Endodermal cell (in vitro differentiated cells): ENCODE data around the gene IRS2. TPM values are rescaled to one million over a fixed set of nuclear protein-coding genes. Genes with fewer than 3 reads are reported as not detected.

Experiments used
- DNase-seq: peaks from one replicate; pipeline ENCODE4 v3.0.0-alpha.2; 2017
- H3K27ac ChIP-seq: 2 replicates; pipeline ENCODE4 v1.5.1; 2013; ENCODE audit warnings: mild to moderate bottlenecking, low read depth, low read length, moderate library complexity
- H3K27me3 ChIP-seq: 2 replicates; pipeline ENCODE4 v1.6.1; 2013; ENCODE audit warnings: mild to moderate bottlenecking, low read length, moderate library complexity; ENCODE audit not compliant: insufficient read depth, control insufficient read depth, poor library complexity, severe bottlenecking
- H3K36me3 ChIP-seq: 2 replicates; pipeline ENCODE4 v1.7.0; 2013; ENCODE audit warnings: mild to moderate bottlenecking, low read length, moderate library complexity; ENCODE audit not compliant: control insufficient read depth, insufficient read depth
- H3K4me1 ChIP-seq: one replicate; pipeline ENCODE4 v1.7.0; 2013; ENCODE audit warnings: low read length; ENCODE audit not compliant: control insufficient read depth, insufficient read depth
- H3K4me3 ChIP-seq: 2 replicates; pipeline ENCODE4 v1.5.1; 2013; ENCODE audit warnings: mild to moderate bottlenecking, low read length, moderate library complexity
- H3K9ac ChIP-seq: 2 replicates; pipeline ENCODE4 v1.6.1; 2013; ENCODE audit warnings: mild to moderate bottlenecking, low read length, moderate library complexity; ENCODE audit not compliant: poor library complexity, severe bottlenecking; ENCODE audit errors: extremely low read depth
- H3K9me3 ChIP-seq: 2 replicates; pipeline ENCODE4 v1.6.1; 2013; ENCODE audit warnings: mild to moderate bottlenecking, low read length, moderate library complexity; ENCODE audit not compliant: control insufficient read depth
- H3K27ac Mint-ChIP-seq: 2 replicates; pipeline ENCODE4 v1.8.0; 2020; ENCODE audit warnings: mixed read lengths
- H3K27me3 Mint-ChIP-seq: 2 replicates; pipeline ENCODE4 v1.8.0; 2021; ENCODE audit warnings: mild to moderate bottlenecking, mixed read lengths; ENCODE audit not compliant: insufficient read depth
- H3K36me3 Mint-ChIP-seq: 2 replicates; pipeline ENCODE4 v1.8.0; 2020; ENCODE audit warnings: low read depth, mixed read lengths
- H3K4me1 Mint-ChIP-seq: 2 replicates; pipeline ENCODE4 v1.8.0; 2020; ENCODE audit warnings: mixed read lengths
- H3K4me3 Mint-ChIP-seq: 2 replicates; pipeline ENCODE4 v1.8.0; 2020; ENCODE audit warnings: mild to moderate bottlenecking, moderate library complexity, mixed read lengths
- H3K9me3 Mint-ChIP-seq: 2 replicates; pipeline ENCODE4 v1.8.0; 2020; ENCODE audit warnings: mild to moderate bottlenecking, mixed read lengths
- WGBS, 2 experiments: methylation state at CpG; one replicate each; pipeline versions ENCODE4 v1.1.5 to v1.1.7; 2013; ENCODE audit warnings: missing lambda C conversion rate in 2 of 2, mixed read lengths in 1 of 2; ENCODE audit not compliant: insufficient coverage in 1 of 2, insufficient read length in 1 of 2; 5-methylcytosine and 5-hydroxymethylcytosine counted together
- long read RNA-seq, 4 experiments: library from polyadenylated mRNA in 2 of 4; library from RNA in 1 of 4; library from capped mRNA in 1 of 4; stranded (forward) in 3 of 4; unstranded in 1 of 4; transcript quantifications; one replicate each; pipeline ENCODE4 v2.0.0, GENCODE V29; 2020 to 2021; ENCODE audit warnings: inconsistent platforms in 1 of 4
- polyA plus RNA-seq, 2 experiments: library from polyadenylated mRNA; stranded (reverse); fragments of 50-300 nt; gene quantifications; one replicate each; pipeline ENCODE4 v1.2.3, GENCODE V29; 2013
- total RNA-seq, 2 donors: library from RNA; stranded (reverse); fragmentation: NEBNext Ultra II Directional in 1 of 2; extraction: Animal tissue kit (Norgen Biotek cat#: 25700) in 1 of 2; gene quantifications; 2 replicates in 1 of 2; 3 replicates in 1 of 2; pipeline ENCODE4 v1.2.1, GENCODE V29; 2021
- TF ChIP-seq, protein P1 (sequence below): fragments of 200-600 bp; sonication (generic); conservative IDR thresholded peaks from 2 replicates; pipeline ENCODE4 v1.5.0; 2021; ENCODE audit warnings: antibody characterized with exemption, mild to moderate bottlenecking

Gene IRS2, protein sequence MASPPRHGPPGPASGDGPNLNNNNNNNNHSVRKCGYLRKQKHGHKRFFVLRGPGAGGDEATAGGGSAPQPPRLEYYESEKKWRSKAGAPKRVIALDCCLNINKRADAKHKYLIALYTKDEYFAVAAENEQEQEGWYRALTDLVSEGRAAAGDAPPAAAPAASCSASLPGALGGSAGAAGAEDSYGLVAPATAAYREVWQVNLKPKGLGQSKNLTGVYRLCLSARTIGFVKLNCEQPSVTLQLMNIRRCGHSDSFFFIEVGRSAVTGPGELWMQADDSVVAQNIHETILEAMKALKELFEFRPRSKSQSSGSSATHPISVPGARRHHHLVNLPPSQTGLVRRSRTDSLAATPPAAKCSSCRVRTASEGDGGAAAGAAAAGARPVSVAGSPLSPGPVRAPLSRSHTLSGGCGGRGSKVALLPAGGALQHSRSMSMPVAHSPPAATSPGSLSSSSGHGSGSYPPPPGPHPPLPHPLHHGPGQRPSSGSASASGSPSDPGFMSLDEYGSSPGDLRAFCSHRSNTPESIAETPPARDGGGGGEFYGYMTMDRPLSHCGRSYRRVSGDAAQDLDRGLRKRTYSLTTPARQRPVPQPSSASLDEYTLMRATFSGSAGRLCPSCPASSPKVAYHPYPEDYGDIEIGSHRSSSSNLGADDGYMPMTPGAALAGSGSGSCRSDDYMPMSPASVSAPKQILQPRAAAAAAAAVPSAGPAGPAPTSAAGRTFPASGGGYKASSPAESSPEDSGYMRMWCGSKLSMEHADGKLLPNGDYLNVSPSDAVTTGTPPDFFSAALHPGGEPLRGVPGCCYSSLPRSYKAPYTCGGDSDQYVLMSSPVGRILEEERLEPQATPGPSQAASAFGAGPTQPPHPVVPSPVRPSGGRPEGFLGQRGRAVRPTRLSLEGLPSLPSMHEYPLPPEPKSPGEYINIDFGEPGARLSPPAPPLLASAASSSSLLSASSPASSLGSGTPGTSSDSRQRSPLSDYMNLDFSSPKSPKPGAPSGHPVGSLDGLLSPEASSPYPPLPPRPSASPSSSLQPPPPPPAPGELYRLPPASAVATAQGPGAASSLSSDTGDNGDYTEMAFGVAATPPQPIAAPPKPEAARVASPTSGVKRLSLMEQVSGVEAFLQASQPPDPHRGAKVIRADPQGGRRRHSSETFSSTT (N-terminal part only)
- 10 to 100 TPM; 16.9 to 23.7 TPM for total RNA-seq
- 9.5 TPM for polyA plus RNA-seq (2013, experiment 1 of 2)
- polyA plus RNA-seq (2013, experiment 2 of 2): 9.9 TPM
- long read RNA-seq, experiment 1, full-length matches to known transcripts: 7 of 15 reads
- long read RNA-seq, experiment 1, partial matches to known transcripts: 0 of 15 reads
- long read RNA-seq, experiment 1, other reads (novel, unspliced or antisense): 8 of 15 reads
- long read RNA-seq, experiment 2, full-length matches to known transcripts: 9 of 24 reads
- long read RNA-seq, experiment 2, partial matches to known transcripts: 0 of 24 reads
- long read RNA-seq, experiment 2, other reads (novel, unspliced or antisense): 15 of 24 reads
- long read RNA-seq, experiment 3, full-length matches to known transcripts: 5 of 6 reads
- long read RNA-seq, experiment 3, partial matches to known transcripts: 0 of 6 reads
- long read RNA-seq, experiment 3, other reads (novel, unspliced or antisense): 1 of 6 reads
- long read RNA-seq, experiment 4: 0 reads

DNA sequence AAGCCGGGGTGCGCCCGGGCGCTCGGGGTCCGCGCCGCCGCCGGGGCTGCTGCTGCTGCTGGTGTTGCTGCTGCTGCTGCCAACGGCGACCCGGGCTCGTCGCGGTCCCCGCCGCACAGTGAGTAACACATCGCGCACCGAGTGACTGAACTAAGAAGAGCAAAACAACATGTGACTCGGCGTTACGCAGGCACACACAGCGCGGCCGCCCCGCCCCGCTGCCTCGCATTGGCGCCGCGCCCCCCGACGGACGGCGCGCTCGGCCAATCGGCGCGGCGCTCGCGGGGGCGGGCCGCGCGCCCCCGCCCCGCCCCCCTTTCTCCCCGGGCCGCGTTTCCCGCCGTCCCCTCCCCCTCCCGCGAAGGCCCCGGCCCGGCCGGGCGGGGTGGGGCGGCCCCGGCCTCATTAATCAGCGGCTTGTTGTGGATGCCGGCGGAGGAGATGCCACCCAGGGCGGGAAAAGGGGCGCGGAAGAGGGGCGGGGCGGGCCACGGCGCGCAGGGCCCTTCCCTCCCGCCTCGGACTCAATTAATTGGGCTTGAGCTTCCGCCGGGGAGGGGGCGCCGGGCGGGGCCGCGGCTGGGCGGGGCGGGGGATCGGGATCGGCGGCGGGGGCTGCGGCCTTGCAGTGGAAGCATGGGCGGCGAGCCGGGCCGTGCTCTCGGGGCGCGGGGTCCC lies at the start of gene IRS2:
Gene IRS2 (minus strand): TSS at position 127 of the 678 bp plus-strand sequence. CDS start 530 bp downstream, outside the sequence.
- Mint-ChIP-seq H3K36me3 (peaks cover 8% of the 10 kb centered on the region), H3K27ac (no peak within 1 kb of the TSS), H3K27me3 (peaks cover 10% of the 10 kb centered on the region), H3K4me3 (peak within 1 kb of the TSS; percentile 68), H3K4me1 (peaks cover 9% of the 10 kb centered on the region), H3K9me3 (no peaks in the 10 kb centered on the region)
- Histone ChIP-seq H3K36me3 (peaks cover 3% of the 10 kb centered on the region), H3K9me3 (no peaks in the 10 kb centered on the region), H3K4me1 (no peaks in the 10 kb centered on the region), H3K9ac (peak within 1 kb of the TSS; percentile 66), H3K27me3 (no peaks in the 10 kb centered on the region), H3K4me3 (peak within 1 kb of the TSS; percentile 81), H3K27ac (peak within 1 kb of the TSS; percentile 53)
- TF ChIP-seq, protein P1, sequence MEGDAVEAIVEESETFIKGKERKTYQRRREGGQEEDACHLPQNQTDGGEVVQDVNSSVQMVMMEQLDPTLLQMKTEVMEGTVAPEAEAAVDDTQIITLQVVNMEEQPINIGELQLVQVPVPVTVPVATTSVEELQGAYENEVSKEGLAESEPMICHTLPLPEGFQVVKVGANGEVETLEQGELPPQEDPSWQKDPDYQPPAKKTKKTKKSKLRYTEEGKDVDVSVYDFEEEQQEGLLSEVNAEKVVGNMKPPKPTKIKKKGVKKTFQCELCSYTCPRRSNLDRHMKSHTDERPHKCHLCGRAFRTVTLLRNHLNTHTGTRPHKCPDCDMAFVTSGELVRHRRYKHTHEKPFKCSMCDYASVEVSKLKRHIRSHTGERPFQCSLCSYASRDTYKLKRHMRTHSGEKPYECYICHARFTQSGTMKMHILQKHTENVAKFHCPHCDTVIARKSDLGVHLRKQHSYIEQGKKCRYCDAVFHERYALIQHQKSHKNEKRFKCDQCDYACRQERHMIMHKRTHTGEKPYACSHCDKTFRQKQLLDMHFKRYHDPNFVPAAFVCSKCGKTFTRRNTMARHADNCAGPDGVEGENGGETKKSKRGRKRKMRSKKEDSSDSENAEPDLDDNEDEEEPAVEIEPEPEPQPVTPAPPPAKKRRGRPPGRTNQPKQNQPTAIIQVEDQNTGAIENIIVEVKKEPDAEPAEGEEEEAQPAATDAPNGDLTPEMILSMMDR: no peak
- 0 to 1% methylated on average over 15 to 91 of the region's 98 CpGs for WGBS, 2 experiments
- peak; percentile 98 for DNase-seq

DNA sequence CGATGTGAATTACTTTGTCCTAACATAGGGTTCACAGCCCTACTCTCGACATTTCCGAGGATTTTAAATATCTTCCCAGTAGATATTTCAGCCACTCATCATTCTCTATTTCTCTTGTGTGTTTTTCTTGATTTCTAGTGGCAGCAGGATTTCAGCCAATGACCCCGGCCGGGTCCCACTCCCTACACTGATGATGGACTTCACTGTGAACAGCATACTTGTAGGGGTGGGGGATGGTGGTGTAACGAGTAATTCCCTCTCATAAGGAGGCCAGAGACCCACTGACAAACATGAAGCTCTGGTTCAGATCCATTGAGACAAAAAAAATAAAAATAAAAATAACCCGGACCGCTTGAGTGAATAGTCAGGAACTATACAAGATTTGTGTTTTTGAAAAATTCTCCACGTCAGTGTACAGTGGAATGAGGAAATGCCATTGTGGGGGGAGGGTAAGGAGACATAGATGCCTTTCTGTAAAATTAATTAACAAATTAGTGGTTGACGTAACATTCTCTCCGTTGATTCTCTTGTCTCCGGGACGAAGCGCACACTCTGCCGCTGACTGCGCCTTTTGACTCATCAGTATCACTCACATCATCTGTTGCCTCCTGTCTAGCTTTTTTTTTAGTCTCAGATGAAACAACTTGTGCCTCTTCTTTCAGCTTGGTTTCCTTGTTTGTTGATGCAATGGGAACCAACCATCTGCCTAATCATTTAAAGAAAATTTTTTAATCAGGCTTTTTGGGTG lies 48.8 kb upstream of the IRS2 start:
- DNase-seq: no peak
- no peaks in the 10 kb centered on the region for H3K27me3 ChIP-seq
- no peaks in the 10 kb centered on the region for H3K9me3 Mint-ChIP-seq

More for the DNA sequence above, 48.8 kb upstream of the IRS2 start:
- Histone ChIP-seq H3K4me1 (no peaks in the 10 kb centered on the region), H3K36me3 (no peaks in the 10 kb centered on the region), H3K9me3 (no peaks in the 10 kb centered on the region), H3K4me3 (no peak overlapping the region), H3K27ac (no peak overlapping the region), H3K9ac (no peak overlapping the region)
- peaks cover 1% of the 10 kb centered on the region for H3K4me1 Mint-ChIP-seq
- TF ChIP-seq, protein P1: no peak
- H3K4me3 Mint-ChIP-seq: no peak overlapping the region
- WGBS, 2 experiments: 86 to 92% methylated on average over 11 to 16 of the region's 16 CpGs
- H3K27ac Mint-ChIP-seq: no peak overlapping the region
- H3K27me3 Mint-ChIP-seq: no peaks in the 10 kb centered on the region
- no peaks in the 10 kb centered on the region for H3K36me3 Mint-ChIP-seq
